HG02610 (cell line): ENCODE measurements around the gene TSHZ2.

Experiments
- ATAC-seq: cut with Tn5 transposase; IDR thresholded peaks from one replicate; pipeline ENCODE4 v1.9.1; 2021; ENCODE audit warnings: mild to moderate bottlenecking, moderate library complexity; ENCODE audit not compliant: unreplicated experiment

Gene TSHZ2

DNA sequence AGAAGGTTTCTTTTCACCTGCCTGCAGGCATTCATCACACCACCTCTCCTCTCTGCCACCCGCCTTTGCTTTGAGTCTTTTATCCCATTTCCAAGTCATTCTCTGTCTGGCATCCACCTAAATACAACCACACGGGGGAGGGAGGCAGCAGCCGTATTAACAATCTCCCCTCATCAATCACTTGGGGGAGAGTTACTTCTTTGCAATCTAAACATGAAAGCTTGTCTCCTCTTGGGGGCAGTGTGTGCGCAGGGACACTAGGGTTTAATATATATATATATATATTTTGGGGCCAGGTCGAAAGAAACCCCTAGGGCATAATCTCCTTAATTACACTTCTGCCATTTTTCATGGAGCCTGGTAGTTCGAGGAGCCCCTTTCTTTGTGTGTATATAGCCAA, 214.5 kb downstream of the TSHZ2 start:
- no peak for ATAC-seq

GRCh38 chr20:53187392-53188068, 215.4 kb downstream of the TSHZ2 start:
- ATAC-seq, result peak; percentile 60

GRCh38 chr20:53190225-53190624, 218.1 kb downstream of the TSHZ2 start:
- no peak for ATAC-seq

DNA sequence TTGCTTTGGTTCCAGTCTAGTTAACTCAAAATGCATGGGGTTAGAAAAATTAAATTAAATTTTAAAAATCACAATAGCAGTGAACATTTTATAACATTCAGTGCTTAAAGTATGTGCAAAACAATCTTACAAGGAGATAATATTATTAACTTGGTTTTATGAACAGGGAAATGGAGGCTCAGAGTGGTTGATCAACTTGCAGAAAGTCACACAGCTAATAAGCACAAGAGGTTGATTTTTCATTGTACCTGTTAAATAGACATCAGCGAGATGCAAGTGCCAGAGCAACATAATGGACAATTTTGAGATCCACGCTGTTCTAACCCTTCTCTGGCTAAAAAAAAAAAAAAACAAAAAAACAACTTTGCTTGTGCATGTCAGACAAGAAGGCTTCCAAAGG, 219.8 kb downstream of the TSHZ2 start:
- no peak for ATAC-seq

DNA sequence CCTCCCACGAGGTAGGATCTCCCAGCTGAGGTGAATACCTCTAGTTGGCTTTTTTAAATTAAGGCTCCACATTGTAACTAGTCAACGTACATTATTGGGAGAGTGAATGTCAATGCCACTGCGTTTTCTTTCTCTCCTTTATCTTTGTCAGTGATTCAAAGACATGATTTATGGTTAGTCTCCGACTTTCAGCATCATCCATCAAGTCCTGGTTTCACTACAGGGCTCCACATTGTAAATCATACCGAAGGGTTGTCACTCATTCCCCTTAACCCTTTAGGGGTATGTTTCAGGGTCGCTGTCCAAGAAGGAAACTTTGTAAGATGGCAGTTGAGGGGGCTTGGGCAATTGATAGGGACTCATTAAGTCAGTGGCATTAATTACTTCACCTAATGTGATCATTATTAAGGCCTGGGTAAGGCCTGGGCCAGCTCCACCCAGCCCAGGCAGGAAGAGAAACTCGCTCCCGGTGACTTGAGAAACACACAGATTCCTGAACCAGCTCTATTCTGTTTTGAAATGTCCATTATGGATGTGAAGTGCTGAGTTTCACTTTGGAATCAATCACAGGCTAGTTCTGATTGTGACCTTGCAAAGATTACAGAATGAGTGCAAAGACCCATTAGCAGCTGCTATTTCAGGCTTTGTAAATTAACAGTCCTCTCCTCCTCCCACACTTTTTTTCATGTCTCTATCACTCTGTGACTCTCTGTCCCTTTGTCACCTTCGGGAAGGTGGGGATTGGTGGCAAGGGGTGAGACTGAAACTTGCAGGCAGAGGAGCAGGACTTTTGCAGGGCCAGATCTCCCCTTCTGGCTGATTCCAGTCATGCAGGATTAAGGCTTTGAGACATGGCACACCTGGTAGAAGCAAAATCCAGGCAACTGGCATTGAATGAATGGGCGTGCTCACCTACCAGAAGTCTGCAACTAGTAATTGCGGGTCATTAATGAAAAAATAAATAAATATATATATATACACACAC, 222.4 kb downstream of the TSHZ2 start:
- no peak for ATAC-seq

- ATAC-seq, result no peak
These were observed 223.9 kb downstream of the TSHZ2 start for GRCh38 chr20:53195876-53196610.

- ATAC-seq, result no peak
These were observed 229.4 kb downstream of the TSHZ2 start for GRCh38 chr20:53201588-53201987.

- ATAC-seq, result no peak
These were observed 230.6 kb downstream of the TSHZ2 start for GRCh38 chr20:53202777-53203176.

GRCh38 chr20:53205046-53205445, 232.9 kb downstream of the TSHZ2 start:
- ATAC-seq, result no peak

DNA sequence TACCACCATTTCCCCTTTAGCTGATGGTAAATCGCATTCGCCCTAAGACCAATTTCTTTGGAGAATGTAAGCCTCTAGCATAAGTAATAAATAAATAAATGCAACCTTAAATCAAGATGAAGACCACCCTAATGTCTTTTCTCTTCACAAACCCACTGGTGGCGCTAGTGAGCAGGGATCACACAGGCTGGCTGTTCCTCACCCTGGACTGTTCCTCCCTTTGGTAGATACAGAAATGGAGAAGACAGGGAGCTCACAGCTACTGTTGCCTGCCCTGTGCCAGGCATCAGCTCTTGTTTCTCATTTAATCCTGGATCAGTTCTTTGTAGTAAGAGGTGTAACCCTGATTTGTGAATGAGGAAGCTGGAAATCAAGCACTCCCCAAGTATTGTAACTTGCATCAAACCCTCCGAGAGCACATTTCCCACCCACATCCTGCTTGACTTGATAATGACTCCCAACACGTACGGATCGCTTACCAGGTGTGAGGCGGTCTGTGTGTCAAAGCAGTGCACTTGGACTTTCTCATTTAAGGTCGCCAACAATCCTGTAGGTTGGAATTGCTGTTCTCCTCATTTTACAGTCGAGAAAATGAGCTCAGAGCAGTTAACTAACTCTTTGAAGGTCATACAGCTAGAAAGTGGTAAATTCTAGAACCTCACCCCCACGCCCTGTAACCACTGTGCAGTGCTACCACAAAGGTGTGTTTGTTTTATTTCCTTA, 236.1 kb downstream of the TSHZ2 start:
- no peak for ATAC-seq

- ATAC-seq, result no peak
These were observed 237.9 kb downstream of the TSHZ2 start for GRCh38 chr20:53210041-53210440.

DNA sequence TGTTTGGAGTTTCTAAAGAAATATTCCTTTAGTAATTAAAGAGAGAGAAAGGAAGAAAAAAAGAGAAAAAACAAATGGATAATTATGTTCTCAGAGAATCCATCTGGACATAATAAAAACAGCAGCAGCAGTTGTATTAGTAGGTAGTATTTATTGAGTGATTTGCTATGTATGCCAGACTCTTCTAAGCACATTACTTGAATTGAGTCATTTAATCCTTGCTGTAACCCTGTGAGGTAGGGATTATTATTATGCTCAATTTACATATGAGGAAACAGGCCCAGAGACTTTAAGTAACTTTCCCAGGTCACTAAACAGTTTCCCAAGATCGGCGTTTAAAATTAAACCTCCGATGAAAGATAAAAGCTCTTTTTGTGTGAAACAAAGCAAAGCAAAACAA, 238.8 kb downstream of the TSHZ2 start:
- no peak for ATAC-seq

- no peak for ATAC-seq
These were observed 239.9 kb downstream of the TSHZ2 start for GRCh38 chr20:53212018-53212417.

GRCh38 chr20:53214392-53214791, 242.2 kb downstream of the TSHZ2 start:
- no peak for ATAC-seq

GRCh38 chr20:53215166-53215565, 243.0 kb downstream of the TSHZ2 start:
- no peak for ATAC-seq

GRCh38 chr20:53216478-53216855, 244.3 kb downstream of the TSHZ2 start:
- no peak for ATAC-seq

- peak; percentile 71 for ATAC-seq
These were observed 244.9 kb downstream of the TSHZ2 start for GRCh38 chr20:53216856-53217576.

DNA sequence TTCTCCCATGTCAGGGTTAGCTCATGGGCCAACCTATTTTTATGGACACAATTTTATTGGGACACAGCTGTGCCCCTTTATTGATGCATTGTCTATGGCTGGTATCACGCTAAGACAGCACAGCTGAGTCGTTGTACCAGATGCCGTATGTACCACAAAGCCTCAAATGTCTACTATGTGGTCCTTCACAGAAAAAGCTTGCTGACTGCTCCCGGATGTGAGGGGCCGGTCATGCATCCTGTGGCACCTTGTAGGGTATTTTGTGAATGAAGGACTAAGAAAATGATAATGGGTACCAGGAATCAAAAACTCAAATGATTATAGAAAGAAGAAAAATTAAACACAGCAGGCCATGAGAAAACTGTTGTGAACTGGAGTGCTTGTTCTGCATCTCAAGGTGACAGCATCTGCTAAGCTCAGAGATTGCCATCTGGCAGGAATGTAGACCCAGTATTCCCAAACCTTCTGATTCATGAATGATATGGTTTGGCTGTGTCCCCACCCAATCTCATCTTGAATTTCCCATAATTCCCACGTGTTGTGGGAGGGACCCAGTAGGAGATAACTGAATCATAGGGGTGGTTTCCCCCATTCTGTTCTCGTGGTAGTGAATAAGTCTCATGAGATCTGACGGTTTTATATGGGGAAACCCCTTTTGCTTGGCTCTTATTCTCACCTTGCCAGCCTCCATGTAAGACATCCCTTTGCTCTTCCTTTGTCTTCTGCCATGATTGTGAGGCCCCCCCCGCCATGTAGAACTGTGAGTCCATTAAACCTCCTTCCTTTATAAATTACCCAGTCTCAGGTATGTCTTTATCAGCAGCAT, 248.5 kb downstream of the TSHZ2 start:
- no peak for ATAC-seq

DNA sequence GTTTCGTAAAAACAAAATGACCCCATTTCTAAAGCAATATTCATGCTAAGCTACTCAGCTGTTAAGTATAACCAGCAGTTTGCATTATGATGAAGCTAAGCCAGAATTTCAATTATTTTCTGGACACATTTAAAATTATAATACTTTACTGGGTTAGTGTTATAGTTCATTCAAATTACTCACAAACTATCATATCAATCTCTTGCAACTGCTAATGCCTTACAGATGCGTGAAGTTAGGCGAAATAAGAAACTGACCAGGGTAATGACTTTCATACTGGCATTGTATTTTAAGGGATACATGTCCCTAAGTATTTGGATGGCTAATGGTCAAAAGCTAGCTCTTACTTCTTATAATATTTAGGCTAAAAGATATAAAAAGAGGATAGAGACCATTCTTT, 249.6 kb downstream of the TSHZ2 start:
- ATAC-seq, result no peak
